ENCODE measurements around the gene NFX1.
"Not testable (repeated sequence)": the region's sequence is repeated elsewhere in the genome, so short reads cannot be mapped to it uniquely, and the experiment has no call there.

NFX1 gene

DNA sequence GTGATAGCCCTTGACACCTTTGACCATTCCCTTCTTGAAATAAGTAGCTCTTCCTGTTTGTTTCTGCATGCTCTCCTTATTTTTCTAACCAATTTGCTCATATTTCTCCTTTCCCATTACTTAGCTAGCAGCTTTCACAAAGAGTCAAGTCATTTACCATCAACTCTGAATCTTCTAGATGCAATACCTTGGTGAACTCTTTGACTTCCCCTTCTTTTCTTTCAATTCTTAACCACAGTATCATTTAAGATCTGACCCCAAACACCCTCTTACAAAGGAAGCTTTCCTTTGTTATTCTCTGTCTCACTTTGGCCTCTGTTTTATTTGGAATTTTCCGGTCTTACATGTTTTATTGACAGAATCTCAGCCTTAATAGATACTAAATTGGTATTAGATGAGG is 14.0 kb downstream of the NFX1 start:
- Histone ChIP-seq H3K4me1 (ENCODE audit: control insufficient read depth, insufficient read depth, low read length, poor library complexity, severe bottlenecking) (no peaks in the 10 kb centered on the region), H3K36me3 (ENCODE audit: control insufficient read depth, insufficient read depth, low read length) (peaks cover 91% of the 10 kb centered on the region), H3K27me3 (replicated peaks; ENCODE audit: control insufficient read depth, insufficient read depth, low read length, poor library complexity, severe bottlenecking) (no peaks in the 10 kb centered on the region), H3K9me3 (ENCODE audit: control insufficient read depth, low read length) (no peaks in the 10 kb centered on the region), H3K27ac (ENCODE audit: insufficient read depth, low read length, poor library complexity, severe bottlenecking) (no peak overlapping the region), H3K4me3 (ENCODE audit: insufficient read depth, low read depth, low read length, poor library complexity, severe bottlenecking) (no peak overlapping the region)
- no peak for DNase-seq

- Histone ChIP-seq H3K27me3 (replicated peaks; ENCODE audit: control insufficient read depth, insufficient read depth, low read length, poor library complexity, severe bottlenecking) (no peaks in the 10 kb centered on the region), H3K27ac (ENCODE audit: insufficient read depth, low read length, poor library complexity, severe bottlenecking) (no peak overlapping the region), H3K9me3 (ENCODE audit: control insufficient read depth, low read length) (no peaks in the 10 kb centered on the region), H3K36me3 (ENCODE audit: control insufficient read depth, insufficient read depth, low read length) (peaks cover 93% of the 10 kb centered on the region), H3K4me3 (ENCODE audit: insufficient read depth, low read depth, low read length, poor library complexity, severe bottlenecking) (no peak overlapping the region), H3K4me1 (ENCODE audit: control insufficient read depth, insufficient read depth, low read length, poor library complexity, severe bottlenecking) (no peaks in the 10 kb centered on the region)
- no peak for DNase-seq
These were observed 15.7 kb downstream of the NFX1 start for GRCh38 chr9:33306037-33306436.

- Histone ChIP-seq H3K4me1 (ENCODE audit: control insufficient read depth, insufficient read depth, low read length, poor library complexity, severe bottlenecking) (no peaks in the 10 kb centered on the region), H3K27me3 (replicated peaks; ENCODE audit: control insufficient read depth, insufficient read depth, low read length, poor library complexity, severe bottlenecking) (no peaks in the 10 kb centered on the region), H3K9me3 (ENCODE audit: control insufficient read depth, low read length) (no peaks in the 10 kb centered on the region), H3K36me3 (ENCODE audit: control insufficient read depth, insufficient read depth, low read length) (peaks cover 95% of the 10 kb centered on the region), H3K4me3 (ENCODE audit: insufficient read depth, low read depth, low read length, poor library complexity, severe bottlenecking) (no peak overlapping the region), H3K27ac (ENCODE audit: insufficient read depth, low read length, poor library complexity, severe bottlenecking) (no peak overlapping the region)
- no peak for DNase-seq
These were observed 16.8 kb downstream of the NFX1 start for GRCh38 chr9:33307067-33307466.

DNA sequence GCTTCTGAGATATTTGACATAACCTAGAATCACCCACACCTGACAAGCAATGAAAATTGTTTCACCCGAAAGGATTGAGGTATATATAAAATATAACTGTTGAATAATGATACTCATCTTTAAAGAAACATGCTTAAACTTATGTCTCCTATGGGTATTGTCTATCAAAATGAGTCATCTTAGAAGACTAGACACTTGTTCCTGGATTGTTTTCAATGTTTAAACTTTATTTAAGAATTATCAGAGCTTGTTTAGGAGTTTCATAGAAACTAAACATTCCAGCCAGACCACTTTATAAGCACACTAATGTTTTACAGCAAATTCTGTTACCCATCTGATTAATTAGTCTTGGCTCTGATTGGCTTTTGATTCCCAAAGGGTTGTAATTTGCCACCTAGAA is 19.6 kb downstream of the NFX1 start:
- H3K9me3 ChIP-seq (ENCODE audit: control insufficient read depth, low read length): no peaks in the 10 kb centered on the region
- H3K27ac ChIP-seq (ENCODE audit: insufficient read depth, low read length, poor library complexity, severe bottlenecking): no peak overlapping the region
- H3K4me1 ChIP-seq (ENCODE audit: control insufficient read depth, insufficient read depth, low read length, poor library complexity, severe bottlenecking): no peaks in the 10 kb centered on the region
- peaks cover 96% of the 10 kb centered on the region for H3K36me3 ChIP-seq (ENCODE audit: control insufficient read depth, insufficient read depth, low read length)
- H3K27me3 ChIP-seq (replicated peaks; ENCODE audit: control insufficient read depth, insufficient read depth, low read length, poor library complexity, severe bottlenecking): no peaks in the 10 kb centered on the region
- DNase-seq: no peak
- no peak overlapping the region for H3K4me3 ChIP-seq (ENCODE audit: insufficient read depth, low read depth, low read length, poor library complexity, severe bottlenecking)

DNA sequence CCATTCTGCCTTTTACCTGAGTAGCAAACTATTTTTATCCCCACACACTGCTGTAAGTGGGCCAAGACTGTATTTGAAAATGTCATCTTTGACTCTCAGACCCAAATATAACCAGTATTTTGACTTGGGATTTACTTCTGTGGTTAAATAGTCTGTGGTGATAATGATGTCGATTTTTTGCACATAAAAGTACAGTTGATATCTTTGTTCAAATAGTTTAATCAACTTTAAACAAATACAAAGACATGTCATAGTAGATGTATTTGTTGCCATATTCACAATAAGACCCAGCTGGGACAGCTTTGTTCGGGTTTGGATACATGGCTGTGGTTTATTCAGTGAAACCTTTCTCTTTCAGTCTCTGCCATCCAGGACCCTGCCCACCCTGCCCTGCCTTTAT is 20.4 kb downstream of the NFX1 start:
- Histone ChIP-seq H3K27me3 (replicated peaks; ENCODE audit: control insufficient read depth, insufficient read depth, low read length, poor library complexity, severe bottlenecking) (no peaks in the 10 kb centered on the region), H3K27ac (ENCODE audit: insufficient read depth, low read length, poor library complexity, severe bottlenecking) (no peak overlapping the region), H3K4me1 (ENCODE audit: control insufficient read depth, insufficient read depth, low read length, poor library complexity, severe bottlenecking) (no peaks in the 10 kb centered on the region), H3K36me3 (ENCODE audit: control insufficient read depth, insufficient read depth, low read length) (peaks cover 95% of the 10 kb centered on the region), H3K9me3 (ENCODE audit: control insufficient read depth, low read length) (no peaks in the 10 kb centered on the region), H3K4me3 (ENCODE audit: insufficient read depth, low read depth, low read length, poor library complexity, severe bottlenecking) (no peak overlapping the region)
- no peak for DNase-seq

- DNase-seq: no peak
- no peak overlapping the region for H3K4me3 ChIP-seq (ENCODE audit: insufficient read depth, low read depth, low read length, poor library complexity, severe bottlenecking)
- no peaks in the 10 kb centered on the region for H3K9me3 ChIP-seq (ENCODE audit: control insufficient read depth, low read length)
- no peaks in the 10 kb centered on the region for H3K4me1 ChIP-seq (ENCODE audit: control insufficient read depth, insufficient read depth, low read length, poor library complexity, severe bottlenecking)
- H3K27ac ChIP-seq (ENCODE audit: insufficient read depth, low read length, poor library complexity, severe bottlenecking): no peak overlapping the region
- no peaks in the 10 kb centered on the region for H3K27me3 ChIP-seq (replicated peaks; ENCODE audit: control insufficient read depth, insufficient read depth, low read length, poor library complexity, severe bottlenecking)
- peaks cover 90% of the 10 kb centered on the region for H3K36me3 ChIP-seq (ENCODE audit: control insufficient read depth, insufficient read depth, low read length)
These were observed 21.6 kb downstream of the NFX1 start for GRCh38 chr9:33311953-33312352.

DNA sequence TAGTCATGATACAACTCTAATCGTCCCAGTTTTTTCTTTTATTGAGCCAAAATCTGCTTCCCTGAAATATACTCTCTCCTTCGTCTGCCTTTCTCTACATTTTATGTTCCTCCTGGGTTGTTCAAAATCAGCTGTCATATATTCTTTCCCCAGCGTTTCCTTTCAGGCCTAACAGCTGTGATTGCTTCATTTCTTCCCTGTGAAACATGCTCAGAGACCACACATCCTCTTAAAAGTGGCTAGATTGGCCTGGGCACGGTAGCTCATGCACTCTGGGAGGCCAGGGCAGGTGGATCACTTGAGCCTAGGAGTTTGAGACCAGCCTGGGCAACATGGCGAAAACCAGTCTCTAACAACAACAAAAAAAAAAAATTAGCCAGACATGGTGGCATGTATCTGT is 25.1 kb downstream of the NFX1 start:
- H3K4me3 ChIP-seq (ENCODE audit: insufficient read depth, low read depth, low read length, poor library complexity, severe bottlenecking): no peak overlapping the region
- no peaks in the 10 kb centered on the region for H3K4me1 ChIP-seq (ENCODE audit: control insufficient read depth, insufficient read depth, low read length, poor library complexity, severe bottlenecking)
- DNase-seq: no peak
- no peaks in the 10 kb centered on the region for H3K9me3 ChIP-seq (ENCODE audit: control insufficient read depth, low read length)
- H3K27ac ChIP-seq (ENCODE audit: insufficient read depth, low read length, poor library complexity, severe bottlenecking): no peak overlapping the region
- peaks cover 88% of the 10 kb centered on the region for H3K36me3 ChIP-seq (ENCODE audit: control insufficient read depth, insufficient read depth, low read length)
- H3K27me3 ChIP-seq (replicated peaks; ENCODE audit: control insufficient read depth, insufficient read depth, low read length, poor library complexity, severe bottlenecking): no peaks in the 10 kb centered on the region

DNA sequence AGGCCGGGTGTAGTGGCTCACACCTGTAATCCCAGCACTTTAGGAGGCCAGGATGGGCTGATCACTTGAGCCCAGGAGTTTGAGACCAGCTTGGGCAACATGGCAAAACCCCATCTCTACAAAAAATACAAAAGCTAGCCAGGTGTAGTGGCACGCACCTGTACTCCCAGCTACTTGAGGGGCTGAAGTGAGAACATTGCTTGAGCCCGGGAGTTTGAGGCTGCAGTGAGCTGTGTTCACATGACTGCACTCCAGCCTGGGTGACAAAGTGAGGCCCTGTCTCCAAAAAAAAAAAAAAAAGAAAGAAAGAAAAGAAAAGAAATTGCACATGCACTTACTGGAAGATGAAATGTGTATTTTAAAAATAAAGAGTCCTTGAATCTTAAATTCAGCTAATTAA is 26.8 kb downstream of the NFX1 start:
- H3K4me3 ChIP-seq (ENCODE audit: insufficient read depth, low read depth, low read length, poor library complexity, severe bottlenecking); H3K27me3 ChIP-seq (replicated peaks; ENCODE audit: control insufficient read depth, insufficient read depth, low read length, poor library complexity, severe bottlenecking); H3K4me1 ChIP-seq (ENCODE audit: control insufficient read depth, insufficient read depth, low read length, poor library complexity, severe bottlenecking); H3K9me3 ChIP-seq (ENCODE audit: control insufficient read depth, low read length); DNase-seq; H3K27ac ChIP-seq (ENCODE audit: insufficient read depth, low read length, poor library complexity, severe bottlenecking): not testable (repeated sequence)
- H3K36me3 ChIP-seq (ENCODE audit: control insufficient read depth, insufficient read depth, low read length): peaks cover 87% of the 10 kb centered on the region

GRCh38 chr9:33318225-33318624 is 27.9 kb downstream of the NFX1 start:
- H3K9me3 ChIP-seq (ENCODE audit: control insufficient read depth, low read length): no peaks in the 10 kb centered on the region
- no peaks in the 10 kb centered on the region for H3K27me3 ChIP-seq (replicated peaks; ENCODE audit: control insufficient read depth, insufficient read depth, low read length, poor library complexity, severe bottlenecking)
- no peak for DNase-seq
- H3K4me1 ChIP-seq (ENCODE audit: control insufficient read depth, insufficient read depth, low read length, poor library complexity, severe bottlenecking): no peaks in the 10 kb centered on the region
- H3K4me3 ChIP-seq (ENCODE audit: insufficient read depth, low read depth, low read length, poor library complexity, severe bottlenecking): no peak overlapping the region
- H3K36me3 ChIP-seq (ENCODE audit: control insufficient read depth, insufficient read depth, low read length): peaks cover 86% of the 10 kb centered on the region
- H3K27ac ChIP-seq (ENCODE audit: insufficient read depth, low read length, poor library complexity, severe bottlenecking): no peak overlapping the region

DNA sequence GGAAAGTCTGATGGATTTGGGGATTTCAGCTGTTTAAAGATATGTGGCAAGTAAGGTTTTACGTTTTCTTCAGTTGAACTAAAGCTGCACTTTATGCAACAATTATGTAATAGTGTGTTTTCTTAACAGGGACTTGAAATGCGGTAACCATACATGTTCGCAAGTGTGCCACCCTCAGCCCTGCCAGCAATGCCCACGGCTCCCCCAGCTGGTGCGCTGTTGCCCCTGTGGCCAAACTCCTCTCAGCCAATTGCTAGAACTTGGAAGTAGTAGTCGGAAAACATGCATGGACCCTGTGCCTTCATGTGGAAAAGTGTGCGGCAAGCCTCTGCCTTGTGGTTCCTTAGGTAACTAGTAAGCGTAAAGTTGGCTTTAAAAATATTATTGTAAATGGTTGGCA is 28.5 kb downstream of the NFX1 start:
- no peaks in the 10 kb centered on the region for H3K9me3 ChIP-seq (ENCODE audit: control insufficient read depth, low read length)

DNA sequence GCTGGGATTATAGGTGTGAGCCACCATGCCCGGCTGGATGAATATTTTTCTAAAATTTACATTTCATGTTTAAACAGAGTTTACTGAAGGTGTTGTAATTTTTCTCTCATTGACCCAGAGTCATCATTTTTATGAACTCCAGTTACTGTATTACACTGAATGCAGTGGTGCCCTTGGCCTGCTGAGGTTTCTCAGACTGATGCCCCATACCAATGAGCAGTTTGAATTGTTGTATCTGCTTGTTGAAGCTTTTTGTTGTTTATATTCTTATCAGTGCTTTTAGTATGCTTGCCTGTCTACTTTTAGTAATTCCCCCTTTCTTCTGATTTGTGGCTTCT is 29.9 kb downstream of the NFX1 start:
- no peaks in the 10 kb centered on the region for H3K4me1 ChIP-seq (ENCODE audit: control insufficient read depth, insufficient read depth, low read length, poor library complexity, severe bottlenecking)

More for the DNA sequence above, 28.5 kb downstream of the NFX1 start:
- Histone ChIP-seq H3K4me1 (ENCODE audit: control insufficient read depth, insufficient read depth, low read length, poor library complexity, severe bottlenecking) (no peaks in the 10 kb centered on the region), H3K27me3 (replicated peaks; ENCODE audit: control insufficient read depth, insufficient read depth, low read length, poor library complexity, severe bottlenecking) (no peaks in the 10 kb centered on the region), H3K4me3 (ENCODE audit: insufficient read depth, low read depth, low read length, poor library complexity, severe bottlenecking) (no peak overlapping the region), H3K27ac (ENCODE audit: insufficient read depth, low read length, poor library complexity, severe bottlenecking) (no peak overlapping the region), H3K36me3 (ENCODE audit: control insufficient read depth, insufficient read depth, low read length) (peaks cover 81% of the 10 kb centered on the region)
- DNase-seq: no peak

More for the DNA sequence above, 29.9 kb downstream of the NFX1 start:
- Histone ChIP-seq H3K36me3 (ENCODE audit: control insufficient read depth, insufficient read depth, low read length) (peaks cover 71% of the 10 kb centered on the region), H3K4me3 (ENCODE audit: insufficient read depth, low read depth, low read length, poor library complexity, severe bottlenecking) (no peak overlapping the region), H3K9me3 (ENCODE audit: control insufficient read depth, low read length) (no peaks in the 10 kb centered on the region), H3K27me3 (replicated peaks; ENCODE audit: control insufficient read depth, insufficient read depth, low read length, poor library complexity, severe bottlenecking) (no peaks in the 10 kb centered on the region), H3K27ac (ENCODE audit: insufficient read depth, low read length, poor library complexity, severe bottlenecking) (no peak overlapping the region)
- DNase-seq: no peak

All from effector memory CD4-positive, alpha-beta T cell (primary cell).